GM21526 (cell line): ENCODE measurements around the gene B3GAT3.
"Not testable (repeated sequence)": the region's sequence is repeated elsewhere in the genome, so short reads cannot be mapped to it uniquely, and the experiment has no call there.

Source experiments
- ATAC-seq: cut with Tn5 transposase; IDR thresholded peaks from one replicate; pipeline ENCODE4 v1.9.1; 2021; ENCODE audit warnings: moderate library complexity; ENCODE audit not compliant: unreplicated experiment, low FRiP score

Gene B3GAT3

GRCh38 chr11:62604460-62605120, 17.2 kb downstream of the B3GAT3 start:
- ATAC-seq, result no peak

- ATAC-seq, result no peak
Observed at GRCh38 chr11:62603776-62604299, 17.9 kb downstream of the B3GAT3 start.

GRCh38 chr11:62603072-62603408, 18.7 kb downstream of the B3GAT3 start:
- no peak for ATAC-seq

- no peak for ATAC-seq
Observed at GRCh38 chr11:62602141-62603071, 19.4 kb downstream of the B3GAT3 start.

- ATAC-seq, result peak; percentile 65
Observed at GRCh38 chr11:62601372-62602140, 20.2 kb downstream of the B3GAT3 start, which contains the start of gene MTA2. Gene MTA2, minus strand, starts transcription at chr11:62601865. Its CDS starts 415 bp downstream, at chr11:62601450.

- no peak for ATAC-seq
Observed at GRCh38 chr11:62601122-62601371, 20.7 kb downstream of the B3GAT3 start.

GRCh38 chr11:62600367-62601121, 21.2 kb downstream of the B3GAT3 start:
- no peak for ATAC-seq

GRCh38 chr11:62599901-62600300, 21.9 kb downstream of the B3GAT3 start:
- ATAC-seq, result no peak

GRCh38 chr11:62599069-62599696, 22.6 kb downstream of the B3GAT3 start:
- peak; percentile 37 for ATAC-seq

GRCh38 chr11:62595124-62595523, 26.7 kb downstream of the B3GAT3 start:
- ATAC-seq, result no peak

- no peak for ATAC-seq
Observed at GRCh38 chr11:62593434-62594044, 28.2 kb downstream of the B3GAT3 start.

GRCh38 chr11:62592989-62593421, 28.8 kb downstream of the B3GAT3 start:
- ATAC-seq, result no peak

GRCh38 chr11:62592146-62592815, 29.5 kb downstream of the B3GAT3 start:
- peak; percentile 2 for ATAC-seq

GRCh38 chr11:62591448-62592145, 30.2 kb downstream of the B3GAT3 start, which contains the start of gene TUT1:
Gene TUT1, minus strand, starts transcription at chr11:62591523. Its CDS starts 38 bp downstream, at chr11:62591485.
- peak; percentile 76 for ATAC-seq

GRCh38 chr11:62588966-62589637, 32.7 kb downstream of the B3GAT3 start:
- ATAC-seq, result no peak

GRCh38 chr11:62585356-62585755, 36.4 kb downstream of the B3GAT3 start:
- not testable (repeated sequence) for ATAC-seq

- ATAC-seq, result not testable (repeated sequence)
Observed at GRCh38 chr11:62581735-62582134, 40.1 kb downstream of the B3GAT3 start.
